HG03558 (cell line): ENCODE measurements around the gene ASIC2.
"Not testable (repeated sequence)": the region's sequence is repeated elsewhere in the genome, so short reads cannot be mapped to it uniquely, and the experiment has no call there.

Experiments used
- ATAC-seq: cut with Tn5 transposase; IDR thresholded peaks from one replicate; pipeline ENCODE4 v1.9.1; 2021; ENCODE audit warnings: moderate number of reproducible peaks; ENCODE audit not compliant: unreplicated experiment; ENCODE audit errors: extremely low read depth

ASIC2 gene

DNA sequence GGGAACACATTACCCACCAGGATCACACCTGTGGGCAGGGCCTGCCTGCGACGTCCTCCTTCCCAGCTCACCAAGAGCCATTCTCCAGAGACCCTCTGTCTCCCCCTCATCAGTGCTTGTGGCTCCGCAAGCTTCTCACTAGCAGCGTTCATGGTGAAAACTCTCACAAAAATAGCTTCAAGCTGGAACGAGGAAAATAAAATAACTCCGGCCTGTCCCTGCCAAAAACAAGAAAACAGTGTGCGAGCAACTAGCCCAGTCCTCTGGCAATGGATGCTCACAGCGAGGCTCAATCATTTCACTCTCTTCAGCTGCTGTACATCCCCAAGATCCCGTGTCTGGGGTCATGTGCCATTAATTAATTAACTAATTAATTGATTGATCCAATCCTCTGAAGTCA, 283.5 kb downstream of the ASIC2 start:
- ATAC-seq: no peak

GRCh38 chr17:33007186-33007585, 285.9 kb downstream of the ASIC2 start:
- no peak for ATAC-seq

- ATAC-seq: no peak
Measured at GRCh38 chr17:33002246-33002645, 290.8 kb downstream of the ASIC2 start.

DNA sequence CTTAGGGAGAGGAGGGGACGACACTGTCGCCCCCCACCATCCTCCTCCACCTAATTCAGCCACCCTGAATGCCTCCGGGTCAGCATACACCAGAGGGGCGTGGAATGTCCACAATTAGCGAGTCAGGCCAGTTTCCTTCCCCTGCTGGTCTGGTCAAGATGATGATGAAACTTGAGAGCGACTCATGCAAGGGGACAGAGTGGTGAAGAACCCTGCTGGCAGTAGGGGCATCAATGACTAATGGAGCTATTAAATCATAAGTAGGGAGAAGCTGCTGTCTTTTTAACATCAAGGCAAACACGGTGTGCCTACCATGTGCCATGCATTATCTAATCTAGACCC, 294.2 kb downstream of the ASIC2 start:
- ATAC-seq: no peak

- ATAC-seq: no peak
Measured at GRCh38 chr17:32998111-32998886, 294.8 kb downstream of the ASIC2 start.

DNA sequence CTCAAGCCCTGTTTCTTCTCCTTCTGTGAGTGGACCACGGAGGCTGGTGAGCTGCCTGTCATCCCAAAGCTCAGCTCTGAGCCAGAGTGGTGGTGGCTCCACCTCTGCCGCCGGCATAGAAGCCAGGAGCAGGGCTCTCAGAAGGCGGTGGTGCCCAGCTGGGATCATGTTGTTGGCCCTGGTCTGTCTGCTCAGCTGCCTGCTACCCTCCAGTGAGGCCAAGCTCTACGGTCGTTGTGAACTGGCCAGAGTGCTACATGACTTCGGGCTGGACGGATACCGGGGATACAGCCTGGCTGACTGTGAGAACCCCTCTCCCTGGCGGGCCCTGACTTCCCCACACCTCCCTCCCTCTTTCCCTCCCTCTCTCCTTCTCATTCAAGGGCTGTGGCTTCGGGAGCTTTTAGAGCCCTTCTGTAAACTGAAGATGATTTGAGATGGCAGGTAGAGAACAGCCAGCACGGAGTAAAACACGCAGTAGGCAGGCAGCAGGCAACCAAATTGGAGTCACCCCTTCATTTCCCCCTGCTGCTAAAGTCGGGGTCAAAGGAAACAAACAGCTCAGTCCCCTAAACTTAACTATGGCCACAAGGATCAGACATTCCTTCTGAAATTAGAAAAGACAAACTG, 297.6 kb downstream of the ASIC2 start:
- ATAC-seq: no peak

- no peak for ATAC-seq
Measured at GRCh38 chr17:32993977-32994376, 299.1 kb downstream of the ASIC2 start.

DNA sequence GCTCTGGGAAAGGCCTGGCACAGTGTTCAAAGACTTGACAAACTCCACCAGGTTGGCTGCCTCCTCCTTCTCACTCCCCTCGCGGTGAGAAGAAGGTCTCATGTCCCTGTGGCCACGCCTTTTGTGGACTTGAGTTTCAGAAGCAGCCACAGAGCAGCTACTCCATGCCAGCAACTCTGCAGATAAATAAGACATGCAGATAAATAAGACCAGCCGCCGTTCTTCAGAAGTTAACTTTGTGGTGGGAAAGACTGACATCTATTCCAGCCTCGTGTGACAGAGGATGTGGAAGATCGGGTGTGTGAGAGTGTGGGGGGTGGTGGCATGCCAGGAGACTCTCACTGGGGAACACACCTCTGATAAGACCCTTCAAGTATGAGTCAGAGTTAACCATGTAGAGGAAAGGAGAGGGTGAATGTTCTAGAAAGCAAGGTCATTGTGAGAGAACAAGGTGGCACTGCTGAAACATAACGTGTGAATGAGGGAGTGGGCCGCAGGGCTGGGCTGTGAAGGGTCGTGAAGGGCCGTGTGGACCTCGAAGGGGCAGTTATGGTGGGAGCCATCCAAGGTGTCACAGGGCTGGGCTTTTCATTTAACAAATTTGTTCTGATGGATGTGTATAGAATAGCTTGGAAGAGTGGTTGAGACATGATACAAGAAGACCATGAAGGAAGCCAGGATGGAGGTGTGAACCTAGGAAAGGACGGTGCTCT, 300.6 kb downstream of the ASIC2 start:
- no peak for ATAC-seq

DNA sequence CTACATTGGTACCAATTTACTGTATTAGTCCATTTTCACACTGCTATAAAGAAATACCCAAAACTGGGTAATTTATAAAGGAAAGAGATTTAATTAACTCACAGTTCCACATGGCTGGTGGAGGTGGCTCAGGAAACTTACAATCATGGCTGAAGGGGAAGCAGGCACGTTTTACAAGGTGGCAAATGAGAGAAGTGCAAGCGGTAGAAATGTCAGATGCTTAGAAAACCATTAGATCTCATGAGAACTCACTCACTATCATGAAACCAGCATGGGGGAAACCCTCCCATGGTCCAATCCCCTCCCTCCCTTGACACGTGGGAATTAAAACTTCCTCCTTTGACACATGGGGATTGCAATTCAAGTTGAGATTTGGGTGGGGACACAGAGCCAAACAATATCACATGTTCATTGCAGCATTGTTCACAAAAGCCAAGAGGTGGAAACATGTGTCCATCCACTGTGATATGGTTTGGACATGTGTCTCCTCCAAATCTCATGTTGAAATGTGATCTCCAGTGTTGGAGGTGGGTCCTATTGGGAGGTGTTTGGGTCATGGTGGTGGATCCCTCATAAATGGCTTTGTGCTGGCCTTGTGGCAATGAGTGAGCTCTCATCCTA, 304.5 kb downstream of the ASIC2 start:
- no peak for ATAC-seq

DNA sequence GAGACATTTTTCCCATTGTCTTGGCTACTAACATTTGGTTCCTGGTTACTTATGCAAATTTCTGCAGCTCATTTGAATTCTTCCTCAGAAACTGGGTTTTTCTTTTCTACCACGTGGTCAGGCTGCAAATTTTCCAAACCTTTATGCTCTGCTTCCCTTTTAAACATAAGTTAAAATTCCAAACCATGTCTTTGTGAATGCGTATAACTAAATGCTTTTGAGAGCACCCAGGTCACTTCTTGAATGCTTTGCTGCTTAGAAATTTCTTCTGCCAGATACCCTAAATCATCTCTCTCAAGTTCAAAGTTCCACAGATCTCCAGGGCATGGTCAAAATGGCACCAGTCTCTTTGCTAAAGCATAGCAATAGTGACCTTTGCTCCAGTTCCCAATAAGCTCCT, 305.2 kb downstream of the ASIC2 start:
- not testable (repeated sequence) for ATAC-seq

DNA sequence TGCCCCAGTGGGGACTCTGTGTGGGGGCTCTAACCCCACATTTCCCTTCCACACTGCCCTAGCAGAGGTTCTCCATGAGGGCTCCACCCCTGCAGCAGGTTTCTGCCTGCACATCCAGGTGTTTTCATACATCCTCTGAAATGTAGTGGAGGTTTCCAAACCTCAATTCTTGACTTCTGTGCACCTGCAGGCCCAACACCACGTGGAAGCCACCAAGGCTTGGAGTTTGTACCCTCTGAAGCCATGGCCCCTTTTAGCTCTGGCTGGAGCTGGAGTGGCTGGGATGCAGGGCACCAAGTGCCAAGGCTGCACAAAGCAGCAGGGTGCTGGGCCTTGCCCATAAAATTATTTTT, 305.7 kb downstream of the ASIC2 start:
- not testable (repeated sequence) for ATAC-seq

GRCh38 chr17:32985050-32985756, 307.9 kb downstream of the ASIC2 start:
- ATAC-seq: no peak

- not testable (repeated sequence) for ATAC-seq
Measured at GRCh38 chr17:32981611-32982010, 311.5 kb downstream of the ASIC2 start.

DNA sequence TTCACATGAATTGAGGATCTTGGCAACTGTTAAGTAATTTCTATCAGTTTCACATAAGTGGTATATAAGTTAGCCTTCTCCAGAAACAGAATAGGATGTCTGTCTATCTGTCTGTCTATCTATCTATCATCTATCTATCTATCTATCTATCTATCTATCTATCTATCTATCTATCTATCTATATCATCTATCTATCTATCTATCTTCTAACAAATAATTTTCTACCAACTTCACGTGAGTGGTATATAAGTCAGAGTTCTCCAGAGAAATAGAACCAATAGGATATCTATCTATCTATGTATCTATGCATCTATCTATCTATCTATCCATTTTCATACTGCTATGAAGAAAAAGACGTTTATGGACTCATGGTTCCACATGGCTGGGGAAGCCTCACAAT, 312.9 kb downstream of the ASIC2 start:
- ATAC-seq: no peak

DNA sequence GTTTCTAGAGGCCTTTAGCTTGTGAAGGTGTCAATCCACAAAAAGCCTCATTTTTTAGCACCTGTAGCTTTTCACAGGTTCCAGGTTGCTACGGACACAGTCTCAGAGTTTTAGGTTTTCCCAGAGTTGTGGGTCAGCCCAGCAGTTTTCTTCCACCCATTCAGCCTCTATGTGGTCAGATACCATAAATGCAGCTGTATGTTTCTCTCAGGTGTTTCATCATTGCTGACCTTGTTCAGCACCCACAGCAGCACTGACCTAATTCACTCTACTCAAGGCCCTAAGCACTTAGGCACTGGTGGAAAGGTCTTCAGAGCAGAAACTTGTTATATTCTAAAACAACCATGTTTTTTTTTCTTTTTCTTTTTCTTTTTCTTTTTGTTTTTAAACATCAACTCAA, 316.5 kb downstream of the ASIC2 start:
- no peak for ATAC-seq

GRCh38 chr17:32976131-32976530, 317.0 kb downstream of the ASIC2 start:
- no peak for ATAC-seq

- ATAC-seq: no peak
Measured at GRCh38 chr17:32971171-32971570, 321.9 kb downstream of the ASIC2 start.

DNA sequence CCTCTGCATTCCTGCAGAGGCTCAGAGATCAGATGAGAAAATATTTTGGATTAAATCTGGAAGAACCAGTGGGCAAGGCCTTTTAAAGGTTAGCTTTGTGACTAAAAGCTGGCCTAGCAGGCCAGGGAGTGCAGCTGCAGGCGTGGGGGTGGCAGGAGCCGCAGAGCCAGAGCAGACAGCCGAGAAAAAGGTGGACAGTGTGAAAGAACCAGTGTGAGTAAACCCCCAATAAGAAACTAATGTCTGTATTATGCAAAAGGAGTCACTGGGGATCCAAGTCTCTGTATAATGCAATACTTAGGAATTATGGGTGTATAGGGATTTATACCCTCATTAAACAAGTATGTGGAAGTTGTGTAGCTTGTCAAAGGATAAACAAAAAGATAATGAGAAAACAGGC, 322.8 kb downstream of the ASIC2 start:
- no peak for ATAC-seq

DNA sequence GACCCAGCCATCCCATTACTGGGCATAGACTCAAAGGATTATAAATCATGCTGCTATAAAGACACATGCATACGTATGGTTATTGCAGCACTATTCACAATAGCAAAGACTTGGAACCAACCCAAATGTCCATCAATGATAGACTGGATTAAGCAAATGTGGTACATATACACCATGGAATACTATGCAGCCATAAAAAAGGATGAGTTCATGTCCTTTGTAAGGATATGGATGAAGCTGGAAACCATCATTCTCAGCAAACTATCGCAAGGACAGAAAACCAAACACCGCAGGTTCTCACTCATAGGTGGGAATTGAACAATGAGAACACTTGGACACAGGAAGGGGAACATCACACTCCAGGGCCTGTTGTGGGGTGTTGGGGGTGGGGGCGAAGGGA, 323.9 kb downstream of the ASIC2 start:
- ATAC-seq: not testable (repeated sequence)

DNA sequence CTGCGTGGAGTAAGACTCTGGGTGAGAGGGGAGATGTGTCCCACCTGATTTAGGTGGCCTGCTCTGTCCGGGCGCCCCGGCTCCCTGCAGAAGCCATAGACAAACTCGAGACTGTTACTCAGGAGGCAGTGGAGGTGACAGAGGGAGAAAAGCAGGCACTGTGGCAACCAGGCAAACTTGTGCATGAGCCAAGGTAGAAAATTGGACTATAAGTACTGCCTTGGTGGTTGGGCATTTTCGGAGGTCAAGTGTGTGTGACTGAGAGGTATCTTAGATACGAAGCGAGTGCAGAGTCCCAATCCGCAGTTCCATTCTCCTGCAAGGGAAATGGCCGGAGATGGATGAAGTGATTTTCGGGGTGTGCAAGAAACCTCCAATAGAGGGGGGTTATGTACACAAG, 328.6 kb downstream of the ASIC2 start:
- ATAC-seq: no peak
